ENCODE results near the gene SNCA.

The SNCA gene

GRCh38 chr4:89868999-89869589 is 32.1 kb upstream of the SNCA start:
- H3K4me3 ChIP-seq (ENCODE audit: low read depth, low read length), result no peak overlapping the region
- no peak for DNase-seq (ENCODE audit: low read depth)
- TF ChIP-seq MAX (IDR thresholded peaks at IDR 0.05; ENCODE audit: low read depth, low read length) (no peak), MYC (IDR thresholded peaks at IDR 0.05; ENCODE audit: low read depth, low read length) (no peak), POLR2A (IDR thresholded peaks at IDR 0.05; ENCODE audit: extremely low read depth, insufficient read length) (no peak)
- TF ChIP-seq, protein P1, sequence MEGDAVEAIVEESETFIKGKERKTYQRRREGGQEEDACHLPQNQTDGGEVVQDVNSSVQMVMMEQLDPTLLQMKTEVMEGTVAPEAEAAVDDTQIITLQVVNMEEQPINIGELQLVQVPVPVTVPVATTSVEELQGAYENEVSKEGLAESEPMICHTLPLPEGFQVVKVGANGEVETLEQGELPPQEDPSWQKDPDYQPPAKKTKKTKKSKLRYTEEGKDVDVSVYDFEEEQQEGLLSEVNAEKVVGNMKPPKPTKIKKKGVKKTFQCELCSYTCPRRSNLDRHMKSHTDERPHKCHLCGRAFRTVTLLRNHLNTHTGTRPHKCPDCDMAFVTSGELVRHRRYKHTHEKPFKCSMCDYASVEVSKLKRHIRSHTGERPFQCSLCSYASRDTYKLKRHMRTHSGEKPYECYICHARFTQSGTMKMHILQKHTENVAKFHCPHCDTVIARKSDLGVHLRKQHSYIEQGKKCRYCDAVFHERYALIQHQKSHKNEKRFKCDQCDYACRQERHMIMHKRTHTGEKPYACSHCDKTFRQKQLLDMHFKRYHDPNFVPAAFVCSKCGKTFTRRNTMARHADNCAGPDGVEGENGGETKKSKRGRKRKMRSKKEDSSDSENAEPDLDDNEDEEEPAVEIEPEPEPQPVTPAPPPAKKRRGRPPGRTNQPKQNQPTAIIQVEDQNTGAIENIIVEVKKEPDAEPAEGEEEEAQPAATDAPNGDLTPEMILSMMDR (IDR thresholded peaks at IDR 0.05; ENCODE audit: low read depth, low read length), result no peak

DNA sequence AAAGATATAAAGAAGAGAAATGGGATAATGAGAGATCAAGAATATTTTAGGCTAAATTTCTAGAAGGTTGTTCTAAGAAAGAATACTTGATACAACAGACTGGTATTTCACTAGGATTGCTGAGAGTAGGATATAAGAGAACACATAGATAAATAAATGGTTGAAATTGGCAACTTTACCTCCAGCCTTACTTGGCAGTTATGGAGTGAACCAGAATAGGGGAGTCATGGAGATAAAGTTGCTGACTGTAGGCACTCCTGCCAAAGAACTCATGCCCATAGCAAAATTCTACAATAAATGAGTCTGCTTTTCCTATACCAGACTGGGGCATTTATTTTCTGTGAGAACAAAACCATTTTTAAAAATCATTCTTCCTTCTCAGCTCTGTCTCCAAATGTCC is 31.3 kb upstream of the SNCA start:
- no peak overlapping the region for H3K4me3 ChIP-seq (ENCODE audit: low read depth, low read length)
- no peak for TF ChIP-seq MAX (IDR thresholded peaks at IDR 0.05; ENCODE audit: low read depth, low read length)
- TF ChIP-seq MYC (IDR thresholded peaks at IDR 0.05; ENCODE audit: low read depth, low read length), result no peak
- TF ChIP-seq POLR2A (IDR thresholded peaks at IDR 0.05; ENCODE audit: extremely low read depth, insufficient read length), result no peak
- TF ChIP-seq, protein P1 (IDR thresholded peaks at IDR 0.05; ENCODE audit: low read depth, low read length), result no peak
- no peak for DNase-seq (ENCODE audit: low read depth)

- no peak for DNase-seq (ENCODE audit: low read depth)
- no peak for TF ChIP-seq MAX (IDR thresholded peaks at IDR 0.05; ENCODE audit: low read depth, low read length)
- no peak for TF ChIP-seq MYC (IDR thresholded peaks at IDR 0.05; ENCODE audit: low read depth, low read length)
- TF ChIP-seq, protein P1 (IDR thresholded peaks at IDR 0.05; ENCODE audit: low read depth, low read length), result no peak
- TF ChIP-seq POLR2A (IDR thresholded peaks at IDR 0.05; ENCODE audit: extremely low read depth, insufficient read length), result no peak
- H3K4me3 ChIP-seq (ENCODE audit: low read depth, low read length), result no peak overlapping the region
These were observed 26.6 kb upstream of the SNCA start for GRCh38 chr4:89863533-89863932.

DNA sequence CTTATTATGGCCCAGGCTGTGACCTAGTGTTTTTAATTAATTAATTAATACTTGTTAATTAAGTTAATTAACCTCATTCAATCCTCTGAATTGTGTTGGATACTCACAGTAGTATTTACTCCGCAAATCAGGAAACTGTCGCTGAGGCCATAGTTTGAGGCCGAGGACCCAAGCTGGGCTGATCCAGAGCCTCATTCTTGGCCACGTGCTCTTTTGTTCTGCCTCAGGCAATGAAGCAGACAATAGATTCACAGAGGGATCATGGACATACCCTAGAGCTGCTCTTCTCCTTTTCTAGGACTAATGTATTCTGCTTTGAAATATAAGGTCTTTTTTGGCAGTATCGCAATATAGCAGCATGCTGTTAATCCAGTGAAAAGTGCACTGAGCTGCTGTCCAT is 24.0 kb upstream of the SNCA start:
- no peak for DNase-seq (ENCODE audit: low read depth)
- no peak overlapping the region for H3K4me3 ChIP-seq (ENCODE audit: low read depth, low read length)
- TF ChIP-seq MAX (IDR thresholded peaks at IDR 0.05; ENCODE audit: low read depth, low read length) (no peak), MYC (IDR thresholded peaks at IDR 0.05; ENCODE audit: low read depth, low read length) (no peak), POLR2A (IDR thresholded peaks at IDR 0.05; ENCODE audit: extremely low read depth, insufficient read length) (no peak)
- TF ChIP-seq, protein P1 (IDR thresholded peaks at IDR 0.05; ENCODE audit: low read depth, low read length), result no peak

DNA sequence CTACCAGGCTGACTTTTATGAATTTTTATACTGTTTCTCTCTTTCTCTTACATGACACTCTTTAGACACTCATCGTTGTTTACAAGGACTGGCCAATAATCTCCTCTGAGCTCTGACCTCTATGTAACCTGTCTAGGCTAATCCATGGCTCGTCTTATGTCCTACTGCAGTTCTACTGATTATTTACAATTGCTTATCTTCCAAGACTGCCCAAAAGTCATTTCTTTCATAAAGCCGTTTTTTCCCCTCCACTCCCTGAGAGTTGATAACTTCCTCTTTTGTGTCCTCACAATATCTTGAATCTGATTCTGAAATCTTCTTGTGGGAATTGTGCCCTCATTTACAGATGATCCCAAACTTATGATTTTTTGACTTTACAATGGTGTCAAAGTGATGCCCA is 18.3 kb upstream of the SNCA start:
- no peak overlapping the region for H3K4me3 ChIP-seq (ENCODE audit: low read depth, low read length)
- DNase-seq (ENCODE audit: low read depth), result no peak
- no peak for TF ChIP-seq MAX (IDR thresholded peaks at IDR 0.05; ENCODE audit: low read depth, low read length)

GRCh38 chr4:89847571-89848325 is 10.8 kb upstream of the SNCA start:
- H3K4me3 ChIP-seq (ENCODE audit: low read depth, low read length), result no peak overlapping the region
- TF ChIP-seq POLR2A (IDR thresholded peaks at IDR 0.05; ENCODE audit: extremely low read depth, insufficient read length) (no peak), MAX (IDR thresholded peaks at IDR 0.05; ENCODE audit: low read depth, low read length) (no peak), MYC (IDR thresholded peaks at IDR 0.05; ENCODE audit: low read depth, low read length) (no peak)
- TF ChIP-seq, protein P1 (IDR thresholded peaks at IDR 0.05; ENCODE audit: low read depth, low read length), result no peak
- no peak for DNase-seq (ENCODE audit: low read depth)

Measured in NB4 (cell line).